T-helper 17 cell (primary cell): ENCODE data around the gene DGKQ. TPM values are rescaled to one million over a fixed set of nuclear protein-coding genes. Genes with fewer than 3 reads are reported as not detected.
A peak's percentile ranks its signal among the peaks of the same experiment; 100 is the strongest.

Experiments
- ATAC-seq: fragments of 150-1000 bp; cut with Tn5 transposase; 2 replicates; pipeline ENCODE4 v1.10.0; 2021; ENCODE audit warnings: mild to moderate bottlenecking, moderate library complexity
- DNase-seq, 3 donors: peaks; one replicate each; pipeline versions ENCODE4 v3.0.0 to v3.0.0-alpha.2; 2020 to 2021
- H3K9me3 ChIP-seq: one replicate; pipeline ENCODE4 v1.7.0; 2013; ENCODE audit warnings: low read length, mild to moderate bottlenecking; ENCODE audit not compliant: control insufficient read depth, poor library complexity, severe bottlenecking
- H3K27ac Mint-ChIP-seq: one replicate; pipeline ENCODE4 v1.8.0; 2022; ENCODE audit warnings: mild to moderate bottlenecking, moderate library complexity, mixed read lengths
- H3K27me3 Mint-ChIP-seq: one replicate; pipeline ENCODE4 v1.8.0; 2022; ENCODE audit warnings: mixed read lengths
- H3K36me3 Mint-ChIP-seq: one replicate; pipeline ENCODE4 v1.8.0; 2022; ENCODE audit warnings: low read depth, mixed read lengths
- H3K4me1 Mint-ChIP-seq: one replicate; pipeline ENCODE4 v1.8.0; 2022; ENCODE audit warnings: mild to moderate bottlenecking, mixed read lengths
- H3K4me3 Mint-ChIP-seq: one replicate; pipeline ENCODE4 v1.8.0; 2022; ENCODE audit warnings: mild to moderate bottlenecking, moderate library complexity, mixed read lengths
- total RNA-seq, 4 donors: library from RNA in 2 of 4; stranded (reverse) in 2 of 4; gene quantifications; one replicate each; pipeline ENCODE4 v1.2.3 and lab custom pipeline; 2022 to 2026

The DGKQ gene
- total RNA-seq, 2 donors from 2014 or later: 13.5 to 14.4 TPM

- DNase-seq: no peak
- ATAC-seq: no peak
- Mint-ChIP-seq H3K27me3 (no peaks in the 10 kb centered on the region), H3K4me1 (peaks cover 36% of the 10 kb centered on the region), H3K27ac (no peak overlapping the region), H3K4me3 (no peak overlapping the region), H3K36me3 (no peaks in the 10 kb centered on the region)
- H3K9me3 ChIP-seq: no peaks in the 10 kb centered on the region
Observed at GRCh38 chr4:912548-913279, 60.7 kb downstream of the DGKQ start.

DNA sequence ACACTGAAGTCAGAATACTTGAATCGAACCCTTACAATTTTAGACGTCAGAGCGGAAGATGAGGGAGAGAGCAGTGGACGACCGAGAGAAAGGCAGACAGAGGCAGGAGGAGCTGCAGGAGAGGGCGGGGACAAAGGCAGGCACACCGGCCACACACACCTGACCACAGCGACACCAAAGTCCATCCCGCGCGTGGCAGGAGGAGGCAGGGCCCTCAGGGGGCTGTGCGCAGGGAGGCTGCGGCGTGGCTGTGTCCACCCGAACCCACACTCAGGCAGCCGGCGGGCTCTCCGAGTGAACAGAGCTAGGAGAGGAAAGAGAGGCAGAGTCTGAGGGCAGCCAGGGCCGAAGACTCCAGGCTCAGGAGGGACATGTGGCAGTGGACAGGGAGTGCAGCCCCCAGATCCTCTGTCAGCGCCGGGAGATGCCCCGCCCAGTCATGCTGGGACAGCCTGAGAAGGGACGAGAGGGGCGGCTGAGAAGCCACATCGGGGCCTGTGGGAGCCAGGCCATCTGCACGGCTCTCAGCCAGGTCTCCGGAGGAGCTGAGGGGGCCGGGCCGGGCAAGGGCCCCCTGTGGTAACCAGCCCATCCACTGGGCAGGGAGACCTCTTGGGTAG lies 61.4 kb downstream of the DGKQ start:
- DNase-seq (no peak), ATAC-seq (no peak)
- Mint-ChIP-seq H3K27me3 (no peaks in the 10 kb centered on the region), H3K36me3 (no peaks in the 10 kb centered on the region), H3K4me1 (peaks cover 31% of the 10 kb centered on the region), H3K27ac (no peak overlapping the region), H3K4me3 (no peak overlapping the region)
- H3K9me3 ChIP-seq: no peaks in the 10 kb centered on the region

DNA sequence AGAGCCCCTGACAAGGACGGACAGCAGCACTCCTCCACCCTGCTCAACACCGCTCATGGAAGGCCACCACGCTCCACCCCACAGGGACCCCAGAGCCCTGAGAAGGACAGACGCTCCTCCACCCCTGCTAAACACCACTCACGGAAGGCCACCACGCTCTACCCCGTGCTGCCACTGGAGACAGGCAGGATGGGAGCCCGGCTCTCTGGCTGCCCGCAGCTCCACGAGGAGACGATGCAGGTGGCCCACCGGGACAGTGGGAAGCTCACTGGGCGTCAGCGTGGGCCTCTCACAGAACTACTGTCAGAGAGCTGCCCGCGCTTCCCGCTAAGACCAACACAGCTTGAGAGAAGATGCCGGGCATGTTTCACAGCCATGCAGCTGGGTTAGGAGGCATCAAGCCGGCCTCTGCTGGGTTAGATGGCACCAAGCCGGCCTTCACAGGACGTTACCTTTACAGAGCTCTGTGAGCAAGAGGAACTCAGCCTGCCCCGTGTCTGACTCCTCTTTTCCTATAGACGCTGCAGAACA lies 62.1 kb downstream of the DGKQ start:
- ATAC-seq: no peak
- Mint-ChIP-seq H3K27ac (no peak overlapping the region), H3K4me3 (no peak overlapping the region), H3K36me3 (no peaks in the 10 kb centered on the region), H3K4me1 (peaks cover 24% of the 10 kb centered on the region), H3K27me3 (no peaks in the 10 kb centered on the region)
- no peak for DNase-seq
- no peaks in the 10 kb centered on the region for H3K9me3 ChIP-seq

GRCh38 chr4:910366-911091 lies 62.8 kb downstream of the DGKQ start:
- Mint-ChIP-seq H3K36me3 (no peaks in the 10 kb centered on the region), H3K4me1 (peaks cover 17% of the 10 kb centered on the region), H3K4me3 (peak overlapping the region; percentile 25), H3K27ac (no peak overlapping the region), H3K27me3 (no peaks in the 10 kb centered on the region)
- no peaks in the 10 kb centered on the region for H3K9me3 ChIP-seq
- DNase-seq: no peak
- ATAC-seq: no peak

GRCh38 chr4:909821-910220 lies 63.5 kb downstream of the DGKQ start:
- H3K36me3 Mint-ChIP-seq: no peaks in the 10 kb centered on the region

GRCh38 chr4:909131-909571 lies 64.2 kb downstream of the DGKQ start:
- Mint-ChIP-seq H3K36me3 (no peaks in the 10 kb centered on the region), H3K27ac (no peak overlapping the region), H3K27me3 (no peaks in the 10 kb centered on the region), H3K4me3 (peak overlapping the region; percentile 41), H3K4me1 (peaks cover 7% of the 10 kb centered on the region)
- ATAC-seq: no peak
- H3K9me3 ChIP-seq: no peaks in the 10 kb centered on the region
- DNase-seq: no peak

More at GRCh38 chr4:909821-910220, 63.5 kb downstream of the DGKQ start:
- ATAC-seq (no peak), DNase-seq (no peak)
- Mint-ChIP-seq H3K27me3 (no peaks in the 10 kb centered on the region), H3K4me1 (peaks cover 10% of the 10 kb centered on the region), H3K27ac (no peak overlapping the region), H3K4me3 (no peak overlapping the region)
- no peaks in the 10 kb centered on the region for H3K9me3 ChIP-seq

Other genes starting within 250 kb of the DGKQ start
- 1 to 10 TPM; 3.1 to 3.7 TPM for gene CPLX1, start 147.4 kb downstream of the DGKQ start, total RNA-seq
- 100 to 1,000 TPM; 192 to 215 TPM for gene GAK, start 41.3 kb downstream of the DGKQ start, total RNA-seq
- 10 to 100 TPM; 36.9 to 43.6 TPM for gene TMEM175, start 41.1 kb downstream of the DGKQ start, total RNA-seq
- gene IDUA, start 13.5 kb upstream of the DGKQ start, total RNA-seq: 10 to 100 TPM; 56.9 to 58.6 TPM
- gene SLC26A1, start 19.8 kb upstream of the DGKQ start, total RNA-seq: under 1 TPM in 1 of 2 donors, not detected in 1; 0.21 TPM
- 10 to 100 TPM; 23.1 to 30.1 TPM for gene FGFRL1, start 38.1 kb upstream of the DGKQ start, total RNA-seq
- gene RNF212, start 140.0 kb upstream of the DGKQ start, total RNA-seq: 1 to 10 TPM; 2.1 to 2.6 TPM
- 1 to 10 TPM; 5.2 to 7.4 TPM for gene SPON2, start 199.0 kb upstream of the DGKQ start, total RNA-seq